GM12873 (cell line): ENCODE data around the gene RANBP3.

Experiments
- CTCF ChIP-seq: IDR thresholded peaks from 2 replicates; pipeline ENCODE4 v1.5.1; 2012; ENCODE audit warnings: low read depth, mild to moderate bottlenecking, moderate library complexity, low read length, control low read depth; ENCODE audit not compliant: insufficient read depth; ENCODE audit errors: missing control alignments

Gene RANBP3

DNA sequence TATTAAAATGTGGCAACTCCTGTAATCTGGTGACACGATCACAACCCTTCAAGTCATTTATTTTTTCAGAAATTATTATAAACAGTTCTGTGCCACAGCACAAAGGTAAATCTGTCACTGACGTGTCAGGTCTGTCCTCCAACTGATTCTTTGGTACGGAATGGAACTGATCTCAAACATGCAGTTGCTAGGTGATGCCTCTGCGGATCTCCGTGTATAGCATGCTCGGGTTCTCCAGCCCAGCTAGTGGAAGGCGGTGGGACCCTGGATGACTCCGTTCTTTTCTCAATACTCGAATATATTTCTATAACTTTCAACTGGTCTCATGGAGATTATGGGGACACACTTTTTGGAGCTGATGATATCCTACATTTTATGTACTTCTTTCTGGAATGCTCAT is 11.0 kb downstream of the RANBP3 start:
- TF ChIP-seq CTCF: no peak

DNA sequence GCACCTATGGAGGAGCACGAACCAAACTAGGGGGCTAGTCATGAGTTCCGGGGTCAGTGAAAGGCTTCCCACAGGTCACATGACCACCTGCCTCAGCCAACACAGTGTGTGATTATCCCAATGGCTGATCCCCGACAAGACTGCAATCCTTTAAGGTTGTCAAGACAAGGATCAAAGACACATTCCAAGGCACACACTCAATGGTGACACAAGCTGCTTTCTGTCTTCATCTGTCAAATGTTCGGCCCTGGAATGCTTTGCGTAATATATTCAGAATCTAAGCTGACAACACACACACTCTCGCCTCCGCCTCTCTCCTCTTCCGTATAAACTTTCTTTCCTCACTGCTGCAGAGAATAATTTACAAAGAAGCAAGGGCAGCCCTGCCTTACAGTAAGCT is 11.7 kb downstream of the RANBP3 start:
- no peak for TF ChIP-seq CTCF

DNA sequence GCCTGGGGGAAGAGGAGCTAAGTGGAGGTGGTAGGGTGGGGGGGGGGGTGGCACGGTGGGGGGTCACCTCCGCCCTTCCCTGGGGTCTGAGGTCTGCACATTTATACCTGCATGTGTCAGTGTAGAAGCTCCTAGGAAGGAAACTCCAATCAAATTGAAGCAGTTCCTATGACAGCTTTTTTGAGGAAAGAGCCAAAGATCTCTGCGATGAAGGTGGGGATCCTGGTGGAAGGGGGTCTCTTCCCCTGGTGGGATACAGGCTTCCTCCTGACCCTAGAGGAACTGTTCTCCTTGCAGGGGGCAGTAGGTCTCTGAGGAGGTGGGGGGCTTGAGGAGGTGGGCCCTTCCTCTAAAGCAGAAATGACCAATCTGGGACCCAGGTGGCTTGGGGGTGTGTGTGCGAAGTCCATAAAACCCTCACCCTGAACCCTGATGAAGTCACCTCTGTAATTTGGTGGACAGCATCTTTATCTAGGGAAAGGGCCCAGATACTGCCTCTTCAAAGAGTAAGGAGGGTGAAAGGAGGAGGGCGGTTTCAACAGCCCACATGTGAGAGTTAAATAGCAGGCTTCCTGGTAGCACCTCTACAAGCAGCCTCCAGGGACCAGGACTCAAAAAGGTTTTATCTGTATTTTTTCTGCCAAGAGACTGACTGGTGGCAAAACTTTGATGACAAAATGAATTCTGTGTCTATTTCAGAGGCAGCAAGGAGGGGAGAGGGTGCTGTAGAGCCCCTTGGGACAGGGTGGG is 12.9 kb downstream of the RANBP3 start:
- no peak for TF ChIP-seq CTCF

GRCh38 chr19:5963855-5964254 is 14.1 kb downstream of the RANBP3 start:
- no peak for TF ChIP-seq CTCF

DNA sequence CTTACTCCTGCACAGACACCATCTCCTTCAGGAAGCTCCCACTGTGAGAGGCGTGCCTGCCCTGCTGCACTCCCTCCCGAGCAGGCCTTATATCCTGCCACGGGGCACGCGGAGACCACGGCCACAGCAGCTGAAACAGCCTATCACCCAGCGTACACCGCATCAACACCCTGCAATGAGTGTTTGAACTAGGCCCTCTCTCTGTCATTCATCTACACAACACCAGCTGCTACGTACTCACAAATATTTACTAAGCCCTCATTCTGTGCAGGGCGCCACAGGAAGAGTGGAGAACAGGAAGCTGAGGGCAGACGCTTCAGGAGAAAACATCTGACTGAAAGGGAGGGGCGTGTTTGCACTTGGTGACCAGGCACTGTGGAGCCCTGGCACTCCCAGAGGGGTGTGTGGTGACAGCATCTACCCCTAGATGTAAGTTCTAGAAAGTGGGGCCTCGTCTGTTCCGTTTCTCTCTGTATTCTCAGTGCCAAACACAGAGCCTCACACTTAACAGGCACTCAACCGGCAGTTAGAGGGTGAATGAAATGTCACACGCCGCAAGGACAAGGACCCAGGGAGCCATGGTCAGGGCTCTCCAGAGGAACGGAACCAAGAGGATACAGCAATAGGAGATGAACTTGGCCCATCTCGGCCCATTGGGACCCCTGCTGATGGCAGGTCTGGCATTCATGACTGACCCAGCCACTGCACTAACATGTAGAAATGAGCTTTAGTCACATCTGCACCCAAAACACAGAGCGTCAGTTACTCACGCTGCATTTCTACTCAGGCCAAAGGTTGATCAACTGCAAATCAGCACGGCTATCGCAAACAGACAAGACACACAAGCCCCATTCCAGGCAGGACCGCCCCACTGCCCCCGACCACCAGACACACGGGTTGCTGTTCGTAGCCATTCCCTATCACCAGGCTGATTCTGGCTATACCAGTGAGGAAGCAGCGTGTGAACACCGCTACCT is 15.7 kb downstream of the RANBP3 start:
- TF ChIP-seq CTCF: no peak

GRCh38 chr19:5960005-5961001 is 17.6 kb downstream of the RANBP3 start:
- no peak for TF ChIP-seq CTCF
